ENCODE measurements around the gene ANAPC5.

ANAPC5 gene

DNA sequence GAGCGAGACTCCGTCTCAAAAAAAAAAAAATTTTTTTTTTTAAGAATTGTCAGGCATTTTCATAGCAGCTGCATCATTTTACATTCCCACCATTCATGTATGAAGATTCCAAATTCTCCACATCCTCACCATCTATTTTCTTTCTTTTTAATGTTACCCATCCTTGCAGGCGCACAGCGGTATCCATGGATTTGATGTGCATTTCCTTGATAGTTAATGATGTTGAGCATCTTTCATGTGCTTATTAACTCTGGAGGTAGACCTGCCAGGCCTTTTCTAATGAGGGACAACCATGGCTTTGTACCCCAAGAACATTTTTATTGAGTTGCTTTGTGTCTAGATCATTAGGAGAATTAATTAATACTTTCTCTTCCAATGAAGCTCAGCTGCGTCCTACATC is 46.1 kb upstream of the ANAPC5 start:
- H3K9ac ChIP-seq (ENCODE audit: low read length): no peak overlapping the region

GRCh38 chr12:121397521-121397920 is 45.3 kb upstream of the ANAPC5 start:
- H3K27ac ChIP-seq (ENCODE audit: low read length): no peak overlapping the region
- H3K27me3 ChIP-seq (ENCODE audit: low read depth, low read length): no peaks in the 10 kb centered on the region
- H3K79me2 ChIP-seq (ENCODE audit: low read length): peaks cover 33% of the 10 kb centered on the region

More for the DNA sequence above, 46.1 kb upstream of the ANAPC5 start:
- Histone ChIP-seq H3K9me3 (ENCODE audit: insufficient read depth, low read length) (no peaks in the 10 kb centered on the region), H4K20me1 (ENCODE audit: insufficient read depth, low read length) (peaks cover 17% of the 10 kb centered on the region), H3K27me3 (ENCODE audit: low read depth, low read length) (no peaks in the 10 kb centered on the region), H3K4me3 (ENCODE audit: low read length) (0 out of 2 replicates have a peak overlapping the region, but pooled peaks have one; percentile 94), H2AFZ (ENCODE audit: low read depth, low read length) (no peak overlapping the region), H3K79me2 (ENCODE audit: low read length) (peaks cover 40% of the 10 kb centered on the region), H3K4me1 (ENCODE audit: low read length) (peaks cover 15% of the 10 kb centered on the region), H3K36me3 (replicated peaks; ENCODE audit: low read depth, low read length) (peaks cover 6% of the 10 kb centered on the region), H3K4me2 (ENCODE audit: low read length) (no peak overlapping the region; the same call in 1 of the 2 replicates), H3K27ac (ENCODE audit: low read length) (no peak overlapping the region)
- TF ChIP-seq CTCF (IDR thresholded peaks at IDR 0.05; ENCODE audit: low read depth, low read length): no peak
- no peak for TF ChIP-seq EZH2phosphoT487 (IDR thresholded peaks at IDR 0.05; ENCODE audit: low read depth)

GRCh38 chr12:121392325-121392716 is 40.1 kb upstream of the ANAPC5 start:
- Histone ChIP-seq H3K79me2 (ENCODE audit: low read length) (no peaks in the 10 kb centered on the region), H3K9ac (ENCODE audit: low read length) (0 out of 2 replicates have a peak overlapping the region, but pooled peaks have one; percentile 33), H2AFZ (ENCODE audit: low read depth, low read length) (peak overlapping the region; percentile 96), H3K27ac (ENCODE audit: low read length) (peak overlapping the region; percentile 26; the same call in 1 of the 2 replicates), H3K4me1 (ENCODE audit: low read length) (peaks cover 10% of the 10 kb centered on the region), H4K20me1 (ENCODE audit: insufficient read depth, low read length) (no peaks in the 10 kb centered on the region), H3K4me3 (ENCODE audit: low read length) (peak overlapping the region; percentile 67), H3K27me3 (ENCODE audit: low read depth, low read length) (no peaks in the 10 kb centered on the region), H3K36me3 (replicated peaks; ENCODE audit: low read depth, low read length) (no peaks in the 10 kb centered on the region), H3K9me3 (ENCODE audit: insufficient read depth, low read length) (no peaks in the 10 kb centered on the region), H3K4me2 (ENCODE audit: low read length) (peak overlapping the region; percentile 69)
- TF ChIP-seq CTCF (IDR thresholded peaks at IDR 0.05; ENCODE audit: low read depth, low read length) (no peak), EZH2phosphoT487 (IDR thresholded peaks at IDR 0.05; ENCODE audit: low read depth) (no peak)

More at GRCh38 chr12:121397521-121397920, 45.3 kb upstream of the ANAPC5 start:
- Histone ChIP-seq H3K36me3 (replicated peaks; ENCODE audit: low read depth, low read length) (peaks cover 2% of the 10 kb centered on the region), H3K9me3 (ENCODE audit: insufficient read depth, low read length) (no peaks in the 10 kb centered on the region), H3K4me1 (ENCODE audit: low read length) (peaks cover 15% of the 10 kb centered on the region), H2AFZ (ENCODE audit: low read depth, low read length) (no peak overlapping the region), H3K9ac (ENCODE audit: low read length) (no peak overlapping the region), H3K4me2 (ENCODE audit: low read length) (no peak overlapping the region), H3K4me3 (ENCODE audit: low read length) (no peak overlapping the region), H4K20me1 (ENCODE audit: insufficient read depth, low read length) (peaks cover 17% of the 10 kb centered on the region)
- no peak for TF ChIP-seq EZH2phosphoT487 (IDR thresholded peaks at IDR 0.05; ENCODE audit: low read depth)
- TF ChIP-seq CTCF (IDR thresholded peaks at IDR 0.05; ENCODE audit: low read depth, low read length): no peak

GRCh38 chr12:121391619-121392324 is 39.6 kb upstream of the ANAPC5 start:
- H3K4me3 ChIP-seq (ENCODE audit: low read length): peak overlapping the region; percentile 67
- H3K4me1 ChIP-seq (ENCODE audit: low read length): peaks cover 10% of the 10 kb centered on the region
- H3K27ac ChIP-seq (ENCODE audit: low read length): peak overlapping the region; percentile 26; the same call in 1 of the 2 replicates
- H3K36me3 ChIP-seq (replicated peaks; ENCODE audit: low read depth, low read length): no peaks in the 10 kb centered on the region
- H3K9me3 ChIP-seq (ENCODE audit: insufficient read depth, low read length): no peaks in the 10 kb centered on the region
- no peaks in the 10 kb centered on the region for H3K27me3 ChIP-seq (ENCODE audit: low read depth, low read length)
- peak overlapping the region; percentile 69 for H3K4me2 ChIP-seq (ENCODE audit: low read length)
- H3K79me2 ChIP-seq (ENCODE audit: low read length): no peaks in the 10 kb centered on the region
- H3K9ac ChIP-seq (ENCODE audit: low read length): peak overlapping the region; percentile 33
- TF ChIP-seq EZH2phosphoT487 (IDR thresholded peaks at IDR 0.05; ENCODE audit: low read depth) (no peak), CTCF (IDR thresholded peaks at IDR 0.05; ENCODE audit: low read depth, low read length) (no peak)
- H4K20me1 ChIP-seq (ENCODE audit: insufficient read depth, low read length): no peaks in the 10 kb centered on the region
- peak overlapping the region; percentile 96 for H2AFZ ChIP-seq (ENCODE audit: low read depth, low read length)
